NCI-H345 (cell line): ENCODE results near the gene ZNF780A.
"Not testable (repeated sequence)": the region's sequence is repeated elsewhere in the genome, so short reads cannot be mapped to it uniquely, and the experiment has no call there.

Source experiments
- DNase-seq: peaks from one replicate; lab custom pipeline; 2025; lab: John Stamatoyannopoulos, UW

The ZNF780A gene

GRCh38 chr19:40084948-40085347 is 5.8 kb downstream of the ZNF780A start:
- no peak for DNase-seq

GRCh38 chr19:40081411-40081810 is 9.3 kb downstream of the ZNF780A start:
- no peak for DNase-seq

- no peak for DNase-seq
Measured at GRCh38 chr19:40080289-40080688, 10.5 kb downstream of the ZNF780A start.

GRCh38 chr19:40078377-40078776 is 12.4 kb downstream of the ZNF780A start:
- DNase-seq = no peak

GRCh38 chr19:40070058-40070457 is 20.7 kb downstream of the ZNF780A start:
- DNase-seq = no peak

GRCh38 chr19:40059624-40060023 is 31.1 kb downstream of the ZNF780A start:
- DNase-seq = no peak

GRCh38 chr19:40057166-40057565 is 33.6 kb downstream of the ZNF780A start:
- DNase-seq = no peak

- no peak for DNase-seq
Measured at GRCh38 chr19:40056505-40056904, 34.2 kb downstream of the ZNF780A start.

GRCh38 chr19:40055832-40056504 is 34.8 kb downstream of the ZNF780A start, which contains the start of gene ZNF780B:
ZNF780B (minus strand) TSS chr19:40056231; CDS start chr19:40050332, 5,899 bp downstream.
- DNase-seq = peak; percentile 88

- DNase-seq = no peak
Measured at GRCh38 chr19:40055049-40055448, 35.7 kb downstream of the ZNF780A start.

- no peak for DNase-seq
Measured at GRCh38 chr19:40054632-40055031, 36.1 kb downstream of the ZNF780A start.

- no peak for DNase-seq
Measured at GRCh38 chr19:40053491-40053890, 37.3 kb downstream of the ZNF780A start.

- DNase-seq = not testable (repeated sequence)
Measured at GRCh38 chr19:40041718-40042117, 49.0 kb downstream of the ZNF780A start.

GRCh38 chr19:40038047-40038446 is 52.7 kb downstream of the ZNF780A start:
- DNase-seq = not testable (repeated sequence)

GRCh38 chr19:40035996-40036395 is 54.7 kb downstream of the ZNF780A start:
- DNase-seq = no peak

GRCh38 chr19:40033989-40034560 is 56.7 kb downstream of the ZNF780A start:
- no peak for DNase-seq

- no peak for DNase-seq
Measured at GRCh38 chr19:40026597-40026970, 64.2 kb downstream of the ZNF780A start.

GRCh38 chr19:40025938-40026596 is 64.7 kb downstream of the ZNF780A start:
- DNase-seq = no peak

GRCh38 chr19:40023969-40024368 is 66.8 kb downstream of the ZNF780A start:
- no peak for DNase-seq
